CD8-positive, alpha-beta memory T cell (primary cell): ENCODE measurements around the gene TMEM141. TPM values are rescaled to one million over a fixed set of nuclear protein-coding genes. Genes with fewer than 3 reads are reported as not detected.

ENCODE experiments used
- CTCF ChIA-PET: fragments of 350-600 bp; sonication (Branson Sonifier 250); formaldehyde crosslinking; loops from one replicate; lab custom pipeline; 2021; ENCODE audit warnings: antibody characterized with exemption; lab: Charles Lee
- POLR2A ChIA-PET: fragments of 350-600 bp; sonication (Branson Sonifier 250); formaldehyde crosslinking; loops from one replicate; lab custom pipeline; 2021; ENCODE audit warnings: antibody characterized with exemption; lab: Charles Lee
- DNase-seq, 5 donors: peaks; one replicate each; pipeline versions ENCODE4 v3.0.0 to v3.0.0-alpha.2; 2020 to 2022; ENCODE audit warnings: mixed read lengths in 1 of 5
- H3K27ac ChIP-seq: one replicate; pipeline ENCODE4 v1.7.0; 2013; ENCODE audit warnings: low read depth, mild to moderate bottlenecking, low read length, moderate library complexity
- H3K27me3 ChIP-seq: 2 replicates; pipeline ENCODE4 v1.7.0; 2013; ENCODE audit warnings: low read length, mild to moderate bottlenecking; ENCODE audit not compliant: insufficient read depth, poor library complexity, severe bottlenecking
- H3K36me3 ChIP-seq: 2 replicates; pipeline ENCODE4 v1.7.0; 2013; ENCODE audit warnings: mild to moderate bottlenecking, low read length, moderate library complexity; ENCODE audit not compliant: insufficient read depth
- H3K4me1 ChIP-seq: 2 replicates; pipeline ENCODE4 v1.7.0; 2013; ENCODE audit warnings: mild to moderate bottlenecking, low read length, moderate library complexity; ENCODE audit not compliant: insufficient read depth
- H3K4me3 ChIP-seq: 2 replicates; pipeline ENCODE4 v1.7.0; 2013; ENCODE audit warnings: mild to moderate bottlenecking, low read length
- H3K9me3 ChIP-seq: 2 replicates; pipeline ENCODE4 v1.7.0; 2013; ENCODE audit warnings: mild to moderate bottlenecking, low read length
- H3K27ac Mint-ChIP-seq, 8 donors: one replicate each; pipeline ENCODE4 v1.8.0; 2020 to 2021; ENCODE audit warnings: mixed read lengths in 8 of 8, mild to moderate bottlenecking in 6 of 8, inconsistent platforms in 3 of 8, moderate library complexity in 3 of 8
- H3K27me3 Mint-ChIP-seq, 2 donors: one replicate each; pipeline ENCODE4 v1.8.0; 2020 to 2021; ENCODE audit warnings: mixed read lengths in 2 of 2, mild to moderate bottlenecking in 1 of 2, moderate library complexity in 1 of 2
- H3K36me3 Mint-ChIP-seq, 3 donors: one replicate each; pipeline ENCODE4 v1.8.0; 2020 to 2021; ENCODE audit warnings: mixed read lengths in 3 of 3, inconsistent platforms in 1 of 3, mild to moderate bottlenecking in 1 of 3
- H3K4me1 Mint-ChIP-seq, 3 donors: one replicate each; pipeline ENCODE4 v1.8.0; 2020 to 2021; ENCODE audit warnings: mixed read lengths in 3 of 3, inconsistent platforms in 1 of 3, mild to moderate bottlenecking in 1 of 3
- H3K4me3 Mint-ChIP-seq, 7 donors: one replicate each; pipeline ENCODE4 v1.8.0; 2020 to 2021; ENCODE audit warnings: mixed read lengths in 7 of 7, mild to moderate bottlenecking in 6 of 7, moderate library complexity in 4 of 7, inconsistent platforms in 2 of 7
- H3K9me3 Mint-ChIP-seq, 5 donors: one replicate each; pipeline ENCODE4 v1.8.0; 2020 to 2022; ENCODE audit warnings: mixed read lengths in 5 of 5, mild to moderate bottlenecking in 3 of 5, moderate library complexity in 2 of 5, inconsistent platforms in 1 of 5
- polyA plus RNA-seq: library from polyadenylated mRNA; unstranded; fragments of 300-500 nt; fragmentation: Illumina TruSeq; gene quantifications from one replicate; pipeline ENCODE4 v1.2.3, GENCODE V29; 2021
- total RNA-seq, 2 experiments: library from RNA; stranded (reverse); gene quantifications; one replicate each; pipeline ENCODE4 v1.2.3, GENCODE V29; 2021

Gene TMEM141
- total and polyA plus RNA-seq, 3 experiments from 2014 or later: 37.8 to 50.6 (median 50.1) TPM

- H3K27ac ChIP-seq: no peak overlapping the region
- H3K36me3 Mint-ChIP-seq: peaks cover 0 to 54% (median 0%) of the 10 kb centered on the region in 3 donors
- ChIA-PET CTCF (interaction anchor here (1.3 kb wide), 1 partner anchor 16 kb away, joined by 5 read pairs; the partner anchor contains the start of gene AJM1), POLR2A (no interaction called here)
- H3K9me3 Mint-ChIP-seq: no peaks in the 10 kb centered on the region
- H3K4me1 ChIP-seq: no peaks in the 10 kb centered on the region
- no peaks in the 10 kb centered on the region for H3K4me1 Mint-ChIP-seq
- no peaks in the 10 kb centered on the region for H3K27me3 Mint-ChIP-seq
- no peaks in the 10 kb centered on the region for H3K9me3 ChIP-seq
- H3K27ac Mint-ChIP-seq: no peak overlapping the region
- peaks cover 11% of the 10 kb centered on the region for H3K36me3 ChIP-seq
- DNase-seq: no peak
- no peak overlapping the region for H3K4me3 Mint-ChIP-seq
- H3K27me3 ChIP-seq: no peaks in the 10 kb centered on the region
- H3K4me3 ChIP-seq: no peak overlapping the region
Observed at GRCh38 chr9:136826188-136826541, 35.0 kb downstream of the TMEM141 start.

- Mint-ChIP-seq H3K27ac (no peak overlapping the region), H3K4me1 (no peaks in the 10 kb centered on the region), H3K27me3 (no peaks in the 10 kb centered on the region), H3K4me3 (no peak overlapping the region), H3K36me3 (peaks cover 0 to 62% (median 0%) of the 10 kb centered on the region in 3 donors), H3K9me3 (no peaks in the 10 kb centered on the region)
- no peak overlapping the region for H3K27ac ChIP-seq
- H3K36me3 ChIP-seq: peaks cover 11% of the 10 kb centered on the region
- peak in 1 of 5 donors; percentile 39 for DNase-seq
- CTCF ChIA-PET: interaction anchor here (1.1 to 1.3 kb wide), 2 partner anchors 15 to 17 kb away, joined by 3 to 5 read pairs; partner anchors contain the start of gene AJM1
- no peaks in the 10 kb centered on the region for H3K9me3 ChIP-seq
- H3K27me3 ChIP-seq: no peaks in the 10 kb centered on the region
- no peaks in the 10 kb centered on the region for H3K4me1 ChIP-seq
- H3K4me3 ChIP-seq: no peak overlapping the region
- POLR2A ChIA-PET: no interaction called here
Observed at GRCh38 chr9:136826703-136827582, 35.8 kb downstream of the TMEM141 start.

- no peak overlapping the region for H3K27ac Mint-ChIP-seq
- peaks cover 0 to 69% (median 0%) of the 10 kb centered on the region in 3 donors for H3K36me3 Mint-ChIP-seq
- Histone ChIP-seq H3K4me3 (no peak overlapping the region), H3K27me3 (no peaks in the 10 kb centered on the region), H3K27ac (no peak overlapping the region), H3K9me3 (no peaks in the 10 kb centered on the region), H3K36me3 (peaks cover 11% of the 10 kb centered on the region), H3K4me1 (no peaks in the 10 kb centered on the region)
- H3K4me1 Mint-ChIP-seq: no peaks in the 10 kb centered on the region
- H3K27me3 Mint-ChIP-seq: no peaks in the 10 kb centered on the region
- no peak overlapping the region for H3K4me3 Mint-ChIP-seq
- no peaks in the 10 kb centered on the region for H3K9me3 Mint-ChIP-seq
- ChIA-PET CTCF (interaction anchor here (1.1 to 1.2 kb wide), 2 partner anchors 16 to 34 kb away, joined by 3 read pairs; no protein-coding TSS in a partner anchor), POLR2A (no interaction called here)
- peak in 1 of 5 donors; percentile 38 for DNase-seq
Observed at GRCh38 chr9:136827794-136828473, 36.8 kb downstream of the TMEM141 start.

GRCh38 chr9:136828474-136829140 lies 37.5 kb downstream of the TMEM141 start:
- Mint-ChIP-seq H3K4me3 (no peak overlapping the region), H3K27ac (no peak overlapping the region), H3K4me1 (no peaks in the 10 kb centered on the region), H3K27me3 (no peaks in the 10 kb centered on the region), H3K36me3 (peaks cover 0 to 64% (median 0%) of the 10 kb centered on the region in 3 donors), H3K9me3 (no peaks in the 10 kb centered on the region)
- peaks cover 7% of the 10 kb centered on the region for H3K36me3 ChIP-seq
- ChIA-PET POLR2A (no interaction called here), CTCF (interaction anchor here (0.9 to 1.2 kb wide), 3 partner anchors 13 to 35 kb away, joined by 3 read pairs; partner anchors contain the start of gene AJM1)
- H3K4me1 ChIP-seq: no peaks in the 10 kb centered on the region
- H3K27me3 ChIP-seq: no peaks in the 10 kb centered on the region
- no peak overlapping the region for H3K4me3 ChIP-seq
- no peak for DNase-seq
- no peak overlapping the region for H3K27ac ChIP-seq
- H3K9me3 ChIP-seq: no peaks in the 10 kb centered on the region

- peaks cover 0 to 2% (median 0%) of the 10 kb centered on the region in 3 donors for H3K4me1 Mint-ChIP-seq
- peaks cover 0 to 65% (median 3%) of the 10 kb centered on the region in 3 donors for H3K36me3 Mint-ChIP-seq
- H3K27me3 Mint-ChIP-seq: no peaks in the 10 kb centered on the region
- peaks cover 3% of the 10 kb centered on the region for H3K36me3 ChIP-seq
- no peaks in the 10 kb centered on the region for H3K4me1 ChIP-seq
- no peak overlapping the region for H3K4me3 Mint-ChIP-seq
- H3K9me3 Mint-ChIP-seq: no peaks in the 10 kb centered on the region
- H3K27ac Mint-ChIP-seq: no peak overlapping the region
- H3K9me3 ChIP-seq: no peaks in the 10 kb centered on the region
- no peak overlapping the region for H3K4me3 ChIP-seq
- DNase-seq: no peak
- POLR2A ChIA-PET: no interaction called here
- no peak overlapping the region for H3K27ac ChIP-seq
- H3K27me3 ChIP-seq: no peaks in the 10 kb centered on the region
- CTCF ChIA-PET: interaction anchor here (0.9 to 1.1 kb wide), 2 partner anchors 13 to 29 kb away, joined by 3 read pairs; partner anchors contain the start of gene AJM1
Observed at GRCh38 chr9:136829412-136829811, 38.3 kb downstream of the TMEM141 start.

- ChIA-PET CTCF (interaction anchor here (1.1 kb wide), 1 partner anchor 12 kb away, joined by 3 read pairs; the partner anchor contains the start of gene AJM1), POLR2A (no interaction called here)
- peak overlapping the region in 1 of 7 donors; percentile 9 for H3K4me3 Mint-ChIP-seq
- H3K27me3 Mint-ChIP-seq: no peaks in the 10 kb centered on the region
- H3K27ac Mint-ChIP-seq: no peak overlapping the region
- H3K9me3 Mint-ChIP-seq: no peaks in the 10 kb centered on the region
- H3K36me3 Mint-ChIP-seq: peaks cover 0 to 58% (median 3%) of the 10 kb centered on the region in 3 donors
- H3K9me3 ChIP-seq: no peaks in the 10 kb centered on the region
- no peak overlapping the region for H3K4me3 ChIP-seq
- H3K4me1 ChIP-seq: no peaks in the 10 kb centered on the region
- peak in 1 of 5 donors; percentile 45 for DNase-seq
- peaks cover 3% of the 10 kb centered on the region for H3K36me3 ChIP-seq
- no peak overlapping the region for H3K27ac ChIP-seq
- H3K27me3 ChIP-seq: no peaks in the 10 kb centered on the region
- H3K4me1 Mint-ChIP-seq: peaks cover 0 to 2% (median 0%) of the 10 kb centered on the region in 3 donors
Observed at GRCh38 chr9:136829981-136830885, 39.1 kb downstream of the TMEM141 start.
